ENCODE data around the gene HOXC12. TPM values are rescaled to one million over a fixed set of nuclear protein-coding genes. Genes with fewer than 3 reads are reported as not detected.

The HOXC12 gene
- total and polyA plus RNA-seq, 4 donors, result not detected

GRCh38 chr12:53935383-53936341 is 19.0 kb upstream of the HOXC12 start:
- no peak overlapping the region for H3K9ac ChIP-seq (ENCODE audit: low read depth in 1 of 2, low read length in 2 of 2)
- WGBS, result 7% methylated on average over 49 of the region's 49 CpGs

More at GRCh38 chr12:53935383-53936341, 19.0 kb upstream of the HOXC12 start:
- no peak overlapping the region for H3K27ac ChIP-seq (ENCODE audit: low read depth in 1 of 2, low read length in 2 of 2)
- no peak for DNase-seq (ENCODE audit: low spot score)
- H3K27me3 ChIP-seq (ENCODE audit: control insufficient read depth in 4 of 4, insufficient read depth in 4 of 4, low read length in 3 of 4), result peaks cover 9 to 34% (median 24%) of the 10 kb centered on the region in 4 donors
- peaks cover 0 to 3% (median 0%) of the 10 kb centered on the region in 4 donors for H3K9me3 ChIP-seq (ENCODE audit: control insufficient read depth in 4 of 4, low read length in 3 of 4)
- no peak for TF ChIP-seq HNF4G (IDR thresholded peaks at IDR 0.05)
- no peak for TF ChIP-seq FOXA2 (IDR thresholded peaks at IDR 0.05)
- TF ChIP-seq MAX (IDR thresholded peaks at IDR 0.05), result no peak
- TF ChIP-seq RAD21 (IDR thresholded peaks at IDR 0.05), result no peak
- TF ChIP-seq ZBTB33 (IDR thresholded peaks at IDR 0.05), result no peak
- no peak for TF ChIP-seq REST (IDR thresholded peaks at IDR 0.05)
- TF ChIP-seq EGR1 (IDR thresholded peaks at IDR 0.05; ENCODE audit: low read depth in 2 of 2), result no peak
- TF ChIP-seq YY1 (IDR thresholded peaks at IDR 0.05), result no peak
- TF ChIP-seq TAF1 (conservative IDR thresholded peaks at IDR 0.05), result no peak
- TF ChIP-seq JUND (IDR thresholded peaks at IDR 0.05), result no peak
- TF ChIP-seq GABPA (IDR thresholded peaks at IDR 0.05 in 1 of 2, conservative IDR thresholded peaks at IDR 0.05 in 1 of 2), result no peak
- TF ChIP-seq HNF4A (conservative IDR thresholded peaks at IDR 0.05), result no peak
- no peak for TF ChIP-seq FOXA1 (IDR thresholded peaks at IDR 0.05)
- TF ChIP-seq NR2F2 (IDR thresholded peaks at IDR 0.05), result no peak
- TF ChIP-seq ATF3 (IDR thresholded peaks at IDR 0.05), result no peak
- TF ChIP-seq CTCF (IDR thresholded peaks at IDR 0.05; ENCODE audit: low read depth, low read length, missing input control), result no peak
- peaks cover 0 to 3% (median 0%) of the 10 kb centered on the region in 4 donors for H3K4me1 ChIP-seq (ENCODE audit: control insufficient read depth in 4 of 4, insufficient read depth in 4 of 4, low read length in 3 of 4)
- no peaks in the 10 kb centered on the region for H3K36me3 ChIP-seq (ENCODE audit: control insufficient read depth in 4 of 4, insufficient read depth in 3 of 4, low read depth in 1 of 4, low read length in 3 of 4)
- H3K4me3 ChIP-seq (ENCODE audit: low read depth in 1 of 3, low read length in 3 of 3), result no peak overlapping the region

Measured in liver (tissue), 9 donors.